Psoas muscle (tissue), 8 donors: ENCODE results near the gene NR1D2. TPM values are rescaled to one million over a fixed set of nuclear protein-coding genes. Genes with fewer than 3 reads are reported as not detected.

ENCODE experiments used
- ATAC-seq, 4 donors: fragments of 200-7000 bp; cut with Tn5 transposase; one replicate each; pipeline ENCODE4 v1.9.1; 2020; ENCODE audit warnings: moderate library complexity in 3 of 4, mild to moderate bottlenecking in 2 of 4
- DNase-seq, 2 donors: peaks; one replicate each; pipeline ENCODE4 v3.0.0-alpha.2; 2020
- H3K27ac ChIP-seq: fragments of 200-600 bp; one replicate; pipeline ENCODE4 v1.8.0; 2022
- H3K27me3 ChIP-seq, 3 donors: fragments of 200-600 bp in 1 of 3; one replicate each; pipeline versions ENCODE4 v1.6.1 to v1.8.0; 2013 to 2022; ENCODE audit warnings: low read length in 2 of 3, mild to moderate bottlenecking in 2 of 3, moderate library complexity in 1 of 3; ENCODE audit not compliant: insufficient read depth in 3 of 3
- H3K36me3 ChIP-seq, 2 donors: fragments of 200-600 bp in 1 of 2; one replicate each; pipeline versions ENCODE4 v1.6.1 to v1.8.0; 2013 to 2022; ENCODE audit warnings: low read depth in 1 of 2, mild to moderate bottlenecking in 1 of 2, moderate library complexity in 1 of 2; ENCODE audit not compliant: insufficient read depth in 1 of 2
- H3K4me1 ChIP-seq: fragments of 200-600 bp; one replicate; pipeline ENCODE4 v1.8.0; 2022
- H3K4me3 ChIP-seq: fragments of 200-600 bp; one replicate; pipeline ENCODE4 v1.8.0; 2022; ENCODE audit warnings: mild to moderate bottlenecking
- H3K9me3 ChIP-seq: fragments of 200-600 bp; one replicate; pipeline ENCODE4 v1.8.0; 2022
- WGBS, 3 donors: extraction: QIAGEN DNeasy Blood & Tissue Kit; methylation state at CpG; one replicate each; pipeline versions ENCODE4 v1.1.6 to v1.1.7; 2013; 5-methylcytosine and 5-hydroxymethylcytosine counted together
- intact Hi-C, 2 donors: fragments of 100-400 bp; cut with DNase I; formaldehyde crosslinking; loops; one replicate each; pipeline versions ENCODE4 v1.11.0 to v1.14.2; 2022
- polyA plus RNA-seq, 3 donors: library from polyadenylated mRNA; stranded (reverse); fragments of 200-250 nt; gene quantifications; one replicate each; pipeline ENCODE4 v1.2.3, GENCODE V29; 2013
- total RNA-seq, 4 donors: library from RNA; stranded (reverse); fragmentation: NEBNext Ultra II Directional in 2 of 4; extraction: Animal tissue kit (Norgen Biotek cat#: 25700) in 2 of 4; gene quantifications; one replicate each; pipeline versions ENCODE4 v1.2.1 to v1.2.4, GENCODE V29; 2021 to 2023
- TF ChIP-seq, protein P1 (sequence below): fragments of 200-600 bp; IDR thresholded peaks from one replicate; pipeline ENCODE4 v1.8.0; 2022; ENCODE audit warnings: antibody characterized with exemption
- donor health status: healthy with polysubstance abuse.
- donor health status: DM: no; HTN: no; CAD: no; lungs with moderate emphysema.
- donor health status: Bipolar disorder and iron deficiency.
- donor health status: healthy.
- donor health status: DM: yes; HTN: yes; CAD: no.
- donor health status: DM: no; HTN: no; CAD: no.
- donor health status: DM: no; HTN: no; CAD: no.
- donor health status: DM: yes; HTN: yes; CAD: no.

The NR1D2 gene
- total and polyA plus RNA-seq, 7 donors, result 4.9 to 79.6 (median 31.7) TPM

GRCh38 chr3:23949784-23950183 lies 4.7 kb downstream of the NR1D2 start:
- Histone ChIP-seq H3K4me1 (peaks cover 83% of the 10 kb centered on the region), H3K27ac (peak overlapping the region; percentile 94), H3K27me3 (no peaks in the 10 kb centered on the region), H3K4me3 (peak overlapping the region; percentile 55), H3K9me3 (no peaks in the 10 kb centered on the region), H3K36me3 (peaks cover 0 to 4% of the 10 kb centered on the region in 2 donors)
- peak in 1 of 4 donors; percentile 18 for ATAC-seq
- TF ChIP-seq, protein P1, sequence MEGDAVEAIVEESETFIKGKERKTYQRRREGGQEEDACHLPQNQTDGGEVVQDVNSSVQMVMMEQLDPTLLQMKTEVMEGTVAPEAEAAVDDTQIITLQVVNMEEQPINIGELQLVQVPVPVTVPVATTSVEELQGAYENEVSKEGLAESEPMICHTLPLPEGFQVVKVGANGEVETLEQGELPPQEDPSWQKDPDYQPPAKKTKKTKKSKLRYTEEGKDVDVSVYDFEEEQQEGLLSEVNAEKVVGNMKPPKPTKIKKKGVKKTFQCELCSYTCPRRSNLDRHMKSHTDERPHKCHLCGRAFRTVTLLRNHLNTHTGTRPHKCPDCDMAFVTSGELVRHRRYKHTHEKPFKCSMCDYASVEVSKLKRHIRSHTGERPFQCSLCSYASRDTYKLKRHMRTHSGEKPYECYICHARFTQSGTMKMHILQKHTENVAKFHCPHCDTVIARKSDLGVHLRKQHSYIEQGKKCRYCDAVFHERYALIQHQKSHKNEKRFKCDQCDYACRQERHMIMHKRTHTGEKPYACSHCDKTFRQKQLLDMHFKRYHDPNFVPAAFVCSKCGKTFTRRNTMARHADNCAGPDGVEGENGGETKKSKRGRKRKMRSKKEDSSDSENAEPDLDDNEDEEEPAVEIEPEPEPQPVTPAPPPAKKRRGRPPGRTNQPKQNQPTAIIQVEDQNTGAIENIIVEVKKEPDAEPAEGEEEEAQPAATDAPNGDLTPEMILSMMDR, result no peak
- DNase-seq, result peak; percentile 52 to 80
- intact Hi-C loops, result no loop called here

DNA sequence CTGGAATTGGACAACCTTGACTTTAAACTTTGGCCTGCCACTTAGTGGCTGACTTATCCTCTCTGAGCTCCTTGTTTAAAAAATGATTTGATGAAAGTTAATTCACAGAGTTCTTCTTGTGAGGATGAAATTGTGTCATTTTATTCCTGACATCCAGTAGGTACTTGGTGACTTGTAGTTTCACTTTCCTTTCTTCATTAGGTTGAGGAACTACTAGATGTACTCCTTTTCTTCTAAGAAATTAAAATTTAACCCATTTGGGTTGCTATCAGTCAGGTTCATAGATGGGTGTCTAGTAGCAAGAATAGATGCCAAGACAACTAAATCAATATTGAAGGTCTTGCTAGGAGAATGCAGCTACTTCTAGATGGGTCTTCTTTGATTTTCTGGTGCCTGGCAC lies 5.2 kb downstream of the NR1D2 start:
- ATAC-seq (no peak), DNase-seq (no peak)
- Histone ChIP-seq H3K36me3 (peaks cover 0 to 9% of the 10 kb centered on the region in 2 donors), H3K27me3 (no peaks in the 10 kb centered on the region), H3K27ac (peak overlapping the region; percentile 94), H3K4me1 (peaks cover 88% of the 10 kb centered on the region), H3K4me3 (peak overlapping the region; percentile 55), H3K9me3 (no peaks in the 10 kb centered on the region)
- intact Hi-C loops, result no loop called here
- TF ChIP-seq, protein P1, result no peak

DNA sequence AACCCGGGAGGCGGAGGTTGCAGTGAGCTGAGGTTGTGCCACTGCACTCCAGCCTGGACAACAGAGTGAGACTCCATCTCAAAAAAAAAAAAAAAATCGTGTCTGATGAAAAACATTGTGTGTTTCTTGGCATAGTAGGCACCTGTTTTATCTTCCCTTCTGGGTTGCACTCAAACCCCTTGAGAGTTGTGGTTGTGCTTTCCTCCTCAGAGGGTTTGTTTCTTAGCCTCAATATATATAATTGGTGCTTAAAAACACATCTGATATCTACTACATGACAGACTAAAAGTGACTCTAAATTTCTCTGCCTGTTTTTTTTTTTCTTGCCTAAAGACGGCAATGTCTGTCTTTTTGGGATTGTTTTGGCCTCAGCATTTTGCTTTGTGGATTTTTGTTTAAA lies 7.6 kb downstream of the NR1D2 start:
- Histone ChIP-seq H3K4me1 (peaks cover 89% of the 10 kb centered on the region), H3K27me3 (no peaks in the 10 kb centered on the region), H3K4me3 (no peak overlapping the region), H3K36me3 (peaks cover 0 to 27% of the 10 kb centered on the region in 2 donors), H3K9me3 (no peaks in the 10 kb centered on the region), H3K27ac (peak overlapping the region; percentile 94)
- WGBS, 3 donors, result 67 to 75% (median 69%) methylated on average over 4 of the region's 4 CpGs
- intact Hi-C loops, result no loop called here
- TF ChIP-seq, protein P1, result no peak
- DNase-seq (no peak), ATAC-seq (no peak)

DNA sequence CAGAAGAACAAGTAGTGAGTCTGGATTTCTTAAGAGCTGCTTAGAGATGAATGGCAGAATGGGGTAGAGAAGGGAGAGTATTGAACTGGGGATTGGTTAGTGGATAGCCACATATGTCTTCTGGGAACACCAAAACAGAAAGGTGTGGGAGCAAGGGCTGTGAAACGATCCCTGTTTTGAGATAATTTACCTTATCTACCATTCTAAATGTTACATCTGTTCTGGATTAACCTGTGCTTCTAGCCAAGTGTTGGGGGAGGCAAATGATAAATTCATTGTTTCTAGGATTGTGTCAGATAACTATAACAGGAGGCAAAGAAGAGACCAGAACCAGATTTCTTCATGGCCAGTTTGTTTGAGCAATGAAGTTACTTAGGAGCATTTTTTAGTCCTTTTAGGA lies 8.4 kb downstream of the NR1D2 start:
- Histone ChIP-seq H3K9me3 (no peaks in the 10 kb centered on the region), H3K36me3 (peaks cover 0 to 27% of the 10 kb centered on the region in 2 donors), H3K27ac (peak overlapping the region; percentile 94), H3K4me1 (peaks cover 85% of the 10 kb centered on the region), H3K27me3 (no peaks in the 10 kb centered on the region), H3K4me3 (no peak overlapping the region)
- DNase-seq (no peak), ATAC-seq (no peak)
- TF ChIP-seq, protein P1, result no peak
- intact Hi-C loops, result no loop called here
- 22 to 50% (median 39%) methylated on average over 1 of the region's 1 CpG for WGBS, 3 donors

- no peaks in the 10 kb centered on the region for H3K9me3 ChIP-seq
- H3K36me3 ChIP-seq, result peaks cover 0 to 27% of the 10 kb centered on the region in 2 donors
- ATAC-seq, result no peak
- 70 to 83% (median 74%) methylated on average over 5 of the region's 5 CpGs for WGBS, 3 donors
- peaks cover 79% of the 10 kb centered on the region for H3K4me1 ChIP-seq
- H3K27me3 ChIP-seq, result no peaks in the 10 kb centered on the region
- DNase-seq, result no peak
- intact Hi-C loops, result no loop called here
- H3K4me3 ChIP-seq, result no peak overlapping the region
- peak overlapping the region; percentile 94 for H3K27ac ChIP-seq
- TF ChIP-seq, protein P1, result no peak
Measured at GRCh38 chr3:23954144-23954543, 9.1 kb downstream of the NR1D2 start.
